ENCODE measurements around the gene NUBP1.

- TF ChIP-seq CTCF (IDR thresholded peaks at IDR 0.05 in 8 of 11, conservative IDR thresholded peaks at IDR 0.05 in 3 of 11) (no peak), POLR2A (IDR thresholded peaks at IDR 0.05) (no peak)
These were observed 2.2 kb downstream of the NUBP1 start for GRCh38 chr16:10745841-10746240.
